Head of caudate nucleus (tissue), 42 donors: Measurements from ENCODE around the gene CPEB3.
"Not testable (repeated sequence)": the region's sequence is repeated elsewhere in the genome, so short reads cannot be mapped to it uniquely, and the experiment has no call there.

Experiments used
- DNase-seq, 42 donors: peaks; one replicate each; pipeline versions ENCODE4 v3.0.0 to v3.0.0-alpha.2; 2020 to 2021; ENCODE audit warnings: mixed read lengths in 7 of 42
- intact Hi-C: fragments of 100-400 bp; cut with DNase I; formaldehyde crosslinking; loops from one replicate; pipeline ENCODE4 v1.15.0; 2022

Gene CPEB3

GRCh38 chr10:92164036-92164696 is 126.7 kb downstream of the CPEB3 start:
- intact Hi-C loops, result no loop called here
- DNase-seq, result no peak

GRCh38 chr10:92162541-92162940 is 128.3 kb downstream of the CPEB3 start:
- DNase-seq, result no peak
- intact Hi-C loops, result no loop called here

- intact Hi-C loops, result no loop called here
- DNase-seq, result no peak
These were observed 133.8 kb downstream of the CPEB3 start for GRCh38 chr10:92156874-92157773.

GRCh38 chr10:92150823-92151222 is 140.1 kb downstream of the CPEB3 start:
- intact Hi-C loops, result no loop called here
- DNase-seq, result no peak

GRCh38 chr10:92149261-92149660 is 141.6 kb downstream of the CPEB3 start:
- intact Hi-C loops, result no loop called here
- DNase-seq, result no peak

GRCh38 chr10:92146781-92147180 is 144.1 kb downstream of the CPEB3 start:
- intact Hi-C loops, result no loop called here

GRCh38 chr10:92146107-92146506 is 144.8 kb downstream of the CPEB3 start:
- DNase-seq, result no peak

More at GRCh38 chr10:92146781-92147180, 144.1 kb downstream of the CPEB3 start:
- DNase-seq, result peak; percentile 27 to 86 (median 62)

GRCh38 chr10:92142949-92143348 is 147.9 kb downstream of the CPEB3 start:
- no peak for DNase-seq
- intact Hi-C loops, result no loop called here

More at GRCh38 chr10:92146107-92146506, 144.8 kb downstream of the CPEB3 start:
- intact Hi-C loops, result no loop called here

- intact Hi-C loops, result no loop called here
These were observed 148.4 kb downstream of the CPEB3 start for GRCh38 chr10:92142512-92142911.

GRCh38 chr10:92141147-92141546 is 149.7 kb downstream of the CPEB3 start:
- DNase-seq, intact Hi-C loops: not testable (repeated sequence)

More at GRCh38 chr10:92142512-92142911, 148.4 kb downstream of the CPEB3 start:
- DNase-seq, result no peak

- intact Hi-C loops, DNase-seq: not testable (repeated sequence)
These were observed 156.8 kb downstream of the CPEB3 start for GRCh38 chr10:92134049-92134448.

GRCh38 chr10:92131275-92131820 is 159.5 kb downstream of the CPEB3 start:
- intact Hi-C loops, result no loop called here
- no peak for DNase-seq

GRCh38 chr10:92130622-92131274 is 160.1 kb downstream of the CPEB3 start:
- DNase-seq, result no peak
- intact Hi-C loops, result no loop called here

- intact Hi-C loops, result no loop called here
- no peak for DNase-seq
These were observed 164.7 kb downstream of the CPEB3 start for GRCh38 chr10:92126100-92126650.

GRCh38 chr10:92125144-92125543 is 165.7 kb downstream of the CPEB3 start:
- intact Hi-C loops, result no loop called here
- peak in 4 of 42 donors; percentile 15 to 27 (median 22) for DNase-seq

GRCh38 chr10:92124616-92125143 is 166.2 kb downstream of the CPEB3 start:
- intact Hi-C loops, result no loop called here
- DNase-seq, result no peak

- intact Hi-C loops, result no loop called here
- DNase-seq, result no peak
These were observed 166.9 kb downstream of the CPEB3 start for GRCh38 chr10:92124020-92124419.

GRCh38 chr10:92122941-92123450 is 167.9 kb downstream of the CPEB3 start:
- no peak for DNase-seq
- intact Hi-C loops, result no loop called here
